Neuronal stem cell (in vitro differentiated cells): Measurements from ENCODE around the gene TFB1M.
A peak's percentile ranks its signal among the peaks of the same experiment; 100 is the strongest.
"Not testable (repeated sequence)": the region's sequence is repeated elsewhere in the genome, so short reads cannot be mapped to it uniquely, and the experiment has no call there.

Experiments
- DNase-seq: peaks from one replicate; pipeline ENCODE4 v3.0.0-alpha.2; 2013; ENCODE audit warnings: low spot score
- H2AFZ ChIP-seq: one replicate; pipeline ENCODE4 v1.6.1; 2013; ENCODE audit warnings: mild to moderate bottlenecking, low read length, inconsistent platforms
- H2AK5ac ChIP-seq: 2 replicates; pipeline ENCODE4 v1.6.1; 2013; ENCODE audit warnings: low read depth, mild to moderate bottlenecking, inconsistent platforms, low read length, moderate library complexity, mixed read lengths
- H2BK120ac ChIP-seq: 2 replicates; pipeline ENCODE4 v1.6.1; 2013; ENCODE audit warnings: low read depth, mild to moderate bottlenecking, inconsistent platforms, low read length, moderate library complexity, mixed read lengths
- H2BK12ac ChIP-seq: one replicate; pipeline ENCODE4 v1.6.1; 2013; ENCODE audit warnings: low read length, inconsistent platforms
- H2BK15ac ChIP-seq: 2 replicates; pipeline ENCODE4 v1.6.1; 2013; ENCODE audit warnings: mild to moderate bottlenecking, low read length, inconsistent platforms, mixed read lengths
- H2BK5ac ChIP-seq: one replicate; pipeline ENCODE4 v1.6.1; 2013; ENCODE audit warnings: inconsistent platforms, mild to moderate bottlenecking, low read length, moderate library complexity
- H3K14ac ChIP-seq: one replicate; pipeline ENCODE4 v1.6.1; 2013; ENCODE audit warnings: low read length, inconsistent platforms
- H3K18ac ChIP-seq: 2 replicates; pipeline ENCODE4 v1.6.1; 2013; ENCODE audit warnings: low read length, inconsistent platforms
- H3K23ac ChIP-seq: 2 replicates; pipeline ENCODE4 v1.6.1; 2013; ENCODE audit warnings: low read depth, mild to moderate bottlenecking, mixed read lengths, low read length, inconsistent platforms; ENCODE audit not compliant: poor library complexity
- H3K27ac ChIP-seq: replicated peaks from 3 replicates; pipeline ENCODE4 v1.5.1; 2013; ENCODE audit warnings: low read length, inconsistent platforms
- H3K27me3 ChIP-seq, 3 experiments: 2 replicates each; pipeline ENCODE4 v1.6.1; 2013; ENCODE audit warnings: low read length in 3 of 3, mild to moderate bottlenecking in 2 of 3, inconsistent platforms in 1 of 3, low read depth in 1 of 3, mixed read lengths in 1 of 3, moderate library complexity in 1 of 3; ENCODE audit not compliant: control insufficient read depth in 3 of 3, insufficient read depth in 3 of 3
- H3K36me3 ChIP-seq, 2 donors: replicated peaks in 1 of 2; 2 replicates each; pipeline ENCODE4 v1.6.1; 2013; ENCODE audit warnings: low read length in 2 of 2; ENCODE audit not compliant: control insufficient read depth in 2 of 2, insufficient read depth in 2 of 2
- H3K4ac ChIP-seq: 2 replicates; pipeline ENCODE4 v1.6.1; 2013; ENCODE audit warnings: inconsistent platforms, mild to moderate bottlenecking, low read length, moderate library complexity
- H3K4me1 ChIP-seq, 2 donors: 1 replicate in 1 of 2; 2 replicates in 1 of 2; pipeline ENCODE4 v1.6.1; 2013; ENCODE audit warnings: low read length in 2 of 2, low read depth in 1 of 2; ENCODE audit not compliant: control insufficient read depth in 2 of 2, insufficient read depth in 1 of 2
- H3K4me2 ChIP-seq: one replicate; pipeline ENCODE4 v1.6.1; 2013; ENCODE audit warnings: mild to moderate bottlenecking, low read length, inconsistent platforms; ENCODE audit not compliant: insufficient read depth, poor library complexity, severe bottlenecking
- H3K4me3 ChIP-seq, 2 donors: 2 replicates each; pipeline ENCODE4 v1.5.1; 2013; ENCODE audit warnings: low read length in 2 of 2, mild to moderate bottlenecking in 2 of 2, inconsistent platforms in 1 of 2, moderate library complexity in 1 of 2
- H3K79me1 ChIP-seq: one replicate; pipeline ENCODE4 v1.6.1; 2013; ENCODE audit warnings: low read depth, mild to moderate bottlenecking, inconsistent platforms, low read length, moderate library complexity
- H3K9ac ChIP-seq: one replicate; pipeline ENCODE4 v1.6.1; 2013; ENCODE audit warnings: mild to moderate bottlenecking, low read depth, low read length, inconsistent platforms; ENCODE audit not compliant: poor library complexity
- H3K9me3 ChIP-seq, 2 donors: replicated peaks in 1 of 2; 2 replicates each; pipeline versions ENCODE3 to v1.6.1; 2013; ENCODE audit warnings: low read length in 2 of 2, mild to moderate bottlenecking in 2 of 2, inconsistent platforms in 1 of 2, low read depth in 1 of 2, mixed read lengths in 1 of 2, moderate library complexity in 1 of 2; ENCODE audit not compliant: control insufficient read depth in 2 of 2, insufficient read depth in 1 of 2
- H4K8ac ChIP-seq: one replicate; pipeline ENCODE4 v1.6.1; 2013; ENCODE audit warnings: low read depth, mild to moderate bottlenecking, inconsistent platforms, low read length, moderate library complexity
- H4K91ac ChIP-seq: one replicate; pipeline ENCODE4 v1.6.1; 2013; ENCODE audit warnings: low read length, low read depth, mild to moderate bottlenecking, inconsistent platforms; ENCODE audit not compliant: poor library complexity
- WGBS, 2 donors: extraction: QIAGEN DNeasy Blood & Tissue Kit; methylation state at CpG; one replicate each; pipeline ENCODE4 v1.1.7; 2013; ENCODE audit warnings: missing lambda C conversion rate in 2 of 2, mixed read lengths in 1 of 2; ENCODE audit not compliant: insufficient read length in 2 of 2, insufficient replicate concordance in 1 of 2; ENCODE audit errors: extremely low coverage in 2 of 2; 5-methylcytosine and 5-hydroxymethylcytosine counted together

TFB1M gene

GRCh38 chr6:155270561-155271091 lies 43.7 kb downstream of the TFB1M start:
- Histone ChIP-seq H3K4me3 (no peak overlapping the region), H3K4me2 (no peak overlapping the region), H2BK5ac (no peak overlapping the region), H3K18ac (no peak overlapping the region), H2AK5ac (no peak overlapping the region), H3K4me1 (peaks cover 15 to 40% of the 10 kb centered on the region in 2 donors), H3K27ac (no peak overlapping the region), H3K36me3 (peaks cover under 1 to 25% of the 10 kb centered on the region in 2 donors), H2AFZ (no peak overlapping the region), H2BK15ac (no peak overlapping the region), H3K23ac (no peak overlapping the region), H2BK120ac (no peak overlapping the region), H3K4ac (no peak overlapping the region), H3K79me1 (no peaks in the 10 kb centered on the region), H4K91ac (no peak overlapping the region), H4K8ac (no peak overlapping the region), H3K9ac (no peak overlapping the region), H3K14ac (no peak overlapping the region), H2BK12ac (no peak overlapping the region), H3K27me3 (no peaks in the 10 kb centered on the region), H3K9me3 (peaks cover 0 to under 1% of the 10 kb centered on the region in 2 donors)
- no peak for DNase-seq
- WGBS, 2 donors: no CpG with 5 or more reads among the region's 7 CpGs

- H3K4me2 ChIP-seq: no peak overlapping the region
- no CpG with 5 or more reads among the region's 3 CpGs for WGBS, 2 donors
These were observed 44.5 kb downstream of the TFB1M start for GRCh38 chr6:155269765-155270164.

GRCh38 chr6:155268088-155268867 lies 46.0 kb downstream of the TFB1M start:
- not testable (repeated sequence) for H3K4me3 ChIP-seq, H2BK5ac ChIP-seq, H2AFZ ChIP-seq, H4K91ac ChIP-seq, H3K79me1 ChIP-seq, H3K23ac ChIP-seq, H2BK120ac ChIP-seq, H2BK12ac ChIP-seq, H4K8ac ChIP-seq, H3K14ac ChIP-seq, H2AK5ac ChIP-seq, H3K27me3 ChIP-seq, H3K4ac ChIP-seq, H3K9ac ChIP-seq, H3K9me3 ChIP-seq, H3K18ac ChIP-seq, H2BK15ac ChIP-seq, H3K4me2 ChIP-seq
- H3K27ac ChIP-seq: peak overlapping the region; percentile 11
- peaks cover 13 to 26% of the 10 kb centered on the region in 2 donors for H3K4me1 ChIP-seq
- H3K36me3 ChIP-seq: peaks cover 2 to 27% of the 10 kb centered on the region in 2 donors
- WGBS, 2 donors: no CpG with 5 or more reads among the region's 5 CpGs
- DNase-seq: peak; percentile 29

More at GRCh38 chr6:155269765-155270164, 44.5 kb downstream of the TFB1M start:
- no peaks in the 10 kb centered on the region for H3K9me3 ChIP-seq
- H4K8ac ChIP-seq: no peak overlapping the region
- H2AK5ac ChIP-seq: no peak overlapping the region
- no peak overlapping the region for H2BK5ac ChIP-seq
- no peaks in the 10 kb centered on the region for H3K79me1 ChIP-seq
- H3K18ac ChIP-seq: no peak overlapping the region
- no peak for DNase-seq
- H2BK12ac ChIP-seq: no peak overlapping the region
- H3K9ac ChIP-seq: no peak overlapping the region
- H3K23ac ChIP-seq: no peak overlapping the region
- peaks cover 2 to 25% of the 10 kb centered on the region in 2 donors for H3K36me3 ChIP-seq
- H3K27me3 ChIP-seq: no peaks in the 10 kb centered on the region
- no peak overlapping the region for H3K4ac ChIP-seq
- no peak overlapping the region for H3K14ac ChIP-seq
- H3K4me3 ChIP-seq: no peak overlapping the region
- H4K91ac ChIP-seq: no peak overlapping the region
- H2BK120ac ChIP-seq: no peak overlapping the region
- no peak overlapping the region for H2BK15ac ChIP-seq
- no peak overlapping the region for H3K27ac ChIP-seq
- H3K4me1 ChIP-seq: peaks cover 15 to 35% of the 10 kb centered on the region in 2 donors
- no peak overlapping the region for H2AFZ ChIP-seq

GRCh38 chr6:155267411-155267810 lies 46.9 kb downstream of the TFB1M start:
- H2BK12ac ChIP-seq: no peak overlapping the region
- no peak overlapping the region for H4K8ac ChIP-seq
- H3K27ac ChIP-seq: no peak overlapping the region
- no peak overlapping the region for H3K14ac ChIP-seq
- H3K4me2 ChIP-seq: no peak overlapping the region
- H3K79me1 ChIP-seq: no peaks in the 10 kb centered on the region
- no peak overlapping the region for H4K91ac ChIP-seq
- no peak overlapping the region for H2AK5ac ChIP-seq
- H2BK120ac ChIP-seq: no peak overlapping the region
- peaks cover 2 to 27% of the 10 kb centered on the region in 2 donors for H3K36me3 ChIP-seq
- peaks cover 10 to 20% of the 10 kb centered on the region in 2 donors for H3K4me1 ChIP-seq
- no peak overlapping the region for H2BK15ac ChIP-seq
- H3K27me3 ChIP-seq: no peaks in the 10 kb centered on the region
- H2BK5ac ChIP-seq: no peak overlapping the region
- no CpG with 5 or more reads among the region's 2 CpGs for WGBS, 2 donors
- H3K4ac ChIP-seq: no peak overlapping the region
- no peak overlapping the region for H3K23ac ChIP-seq
- no peaks in the 10 kb centered on the region for H3K9me3 ChIP-seq
- H2AFZ ChIP-seq: no peak overlapping the region
- H3K4me3 ChIP-seq: no peak overlapping the region
- no peak overlapping the region for H3K18ac ChIP-seq
- no peak for DNase-seq
- no peak overlapping the region for H3K9ac ChIP-seq
